SK-N-SH treated with all-trans-retinoic acid at 6 μM for 48 hours (cell line): ENCODE data around the gene ATP1B3.

ENCODE experiments used
- ARNTL ChIP-seq: fragments of 450-650 bp; formaldehyde crosslinking; IDR thresholded peaks from 2 replicates; pipeline ENCODE4 v1.5.0; 2020; ENCODE audit warnings: low read depth, mild to moderate bottlenecking, moderate library complexity, borderline replicate concordance
- BACH2 ChIP-seq: fragments of 250-450 bp; sonication (Bioruptor Pico); IDR thresholded peaks from 2 replicates; pipeline ENCODE4 v1.9.0; 2021; ENCODE audit warnings: mild to moderate bottlenecking, borderline replicate concordance
- CREB5 ChIP-seq: fragments of 250-450 bp; sonication (Bioruptor Pico); IDR thresholded peaks from 2 replicates; pipeline ENCODE4 v1.5.1; 2020; ENCODE audit warnings: low read depth, mild to moderate bottlenecking, moderate library complexity
- ESRRG ChIP-seq: fragments of 250-450 bp; sonication (Bioruptor Pico); IDR thresholded peaks from 2 replicates; pipeline ENCODE4 v1.6.1; 2021; ENCODE audit warnings: mild to moderate bottlenecking
- ISL1 ChIP-seq: fragments of 250-450 bp; sonication (Bioruptor Pico); IDR thresholded peaks from 2 replicates; pipeline ENCODE4 v2.1.2; 2022; ENCODE audit warnings: mild to moderate bottlenecking, moderate library complexity
- OSR1 ChIP-seq: fragments of 250-450 bp; sonication (Bioruptor Pico); IDR thresholded peaks from 2 replicates; pipeline ENCODE4 v1.8.0; 2022; ENCODE audit warnings: moderate library complexity, mild to moderate bottlenecking, inconsistent platforms
- PATZ1 ChIP-seq: fragments of 250-450 bp; sonication (Bioruptor Pico); IDR thresholded peaks from 2 replicates; pipeline ENCODE4 v1.8.0; 2020; ENCODE audit warnings: mild to moderate bottlenecking, moderate library complexity, borderline replicate concordance
- PPARA ChIP-seq: fragments of 250-450 bp; sonication (Bioruptor Pico); IDR thresholded peaks from 2 replicates; pipeline ENCODE4 v1.5.0; 2020; ENCODE audit warnings: mild to moderate bottlenecking, borderline replicate concordance
- RARB ChIP-seq: fragments of 250-450 bp; sonication (Bioruptor Pico); IDR thresholded peaks from 2 replicates; pipeline ENCODE4 v1.8.0; 2021; ENCODE audit warnings: mild to moderate bottlenecking, moderate library complexity
- SNAI2 ChIP-seq: fragments of 250-450 bp; sonication (Bioruptor Pico); IDR thresholded peaks from 2 replicates; pipeline ENCODE4 v1.5.0; 2020; ENCODE audit warnings: mild to moderate bottlenecking, moderate library complexity
- TCF4 ChIP-seq: fragments of 250-450 bp; sonication (Bioruptor Pico); IDR thresholded peaks from 2 replicates; pipeline ENCODE4 v1.8.0; 2021; ENCODE audit warnings: mild to moderate bottlenecking, moderate library complexity, borderline replicate concordance
- ZFP3 ChIP-seq: fragments of 250-450 bp; sonication (Bioruptor Pico); IDR thresholded peaks from 2 replicates; pipeline ENCODE4 v1.5.0; 2020; ENCODE audit warnings: mild to moderate bottlenecking, moderate library complexity
- ZNF8 ChIP-seq: fragments of 450-650 bp; formaldehyde crosslinking; IDR thresholded peaks from 2 replicates; pipeline ENCODE4 v1.5.0; 2020; ENCODE audit warnings: mild to moderate bottlenecking, moderate library complexity
- TF ChIP-seq, protein P1 (sequence below): fragments of 250-450 bp; sonication (Bioruptor Pico); IDR thresholded peaks from 2 replicates; pipeline ENCODE4 v1.8.0; 2021; ENCODE audit warnings: low read depth, mild to moderate bottlenecking, moderate library complexity, borderline replicate concordance

GRCh38 chr3:141830508-141830907 lies 45.9 kb upstream of the ATP1B3 start:
- TF ChIP-seq RARB (CRISPR knock-in tag) (no peak), ZNF8 (CRISPR knock-in tag) (no peak), BACH2 (CRISPR knock-in tag) (no peak), PATZ1 (CRISPR knock-in tag) (no peak), ISL1 (CRISPR knock-in tag) (no peak), OSR1 (CRISPR knock-in tag) (no peak), CREB5 (CRISPR knock-in tag) (no peak), ARNTL (no peak), TCF4 (CRISPR knock-in tag) (no peak), PPARA (CRISPR knock-in tag) (no peak), ESRRG (no peak), SNAI2 (CRISPR knock-in tag) (no peak), ZFP3 (CRISPR knock-in tag) (no peak)
- TF ChIP-seq, protein P1, sequence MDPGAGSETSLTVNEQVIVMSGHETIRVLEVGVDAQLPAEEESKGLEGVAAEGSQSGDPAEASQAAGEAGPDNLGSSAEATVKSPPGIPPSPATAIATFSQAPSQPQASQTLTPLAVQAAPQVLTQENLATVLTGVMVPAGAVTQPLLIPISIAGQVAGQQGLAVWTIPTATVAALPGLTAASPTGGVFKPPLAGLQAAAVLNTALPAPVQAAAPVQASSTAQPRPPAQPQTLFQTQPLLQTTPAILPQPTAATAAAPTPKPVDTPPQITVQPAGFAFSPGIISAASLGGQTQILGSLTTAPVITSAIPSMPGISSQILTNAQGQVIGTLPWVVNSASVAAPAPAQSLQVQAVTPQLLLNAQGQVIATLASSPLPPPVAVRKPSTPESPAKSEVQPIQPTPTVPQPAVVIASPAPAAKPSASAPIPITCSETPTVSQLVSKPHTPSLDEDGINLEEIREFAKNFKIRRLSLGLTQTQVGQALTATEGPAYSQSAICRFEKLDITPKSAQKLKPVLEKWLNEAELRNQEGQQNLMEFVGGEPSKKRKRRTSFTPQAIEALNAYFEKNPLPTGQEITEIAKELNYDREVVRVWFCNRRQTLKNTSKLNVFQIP = no peak
